Mammary epithelial cell (primary cell): ENCODE measurements around the gene TBC1D16.

Experiments
- CTCF ChIP-seq, 2 donors: IDR thresholded peaks in 1 of 2; conservative IDR thresholded peaks in 1 of 2; 2 replicates each; pipeline ENCODE4 v1.5.1; 2011 to 2012; ENCODE audit warnings: inconsistent platforms in 2 of 2, low read length in 2 of 2, mild to moderate bottlenecking in 2 of 2, control low read depth in 1 of 2, low read depth in 1 of 2; ENCODE audit not compliant: insufficient read depth in 1 of 2; ENCODE audit errors: extremely low read depth in 1 of 2
- EZH2 ChIP-seq: IDR thresholded peaks from 2 replicates; pipeline ENCODE4 v1.6.1; 2012; ENCODE audit warnings: low read length, inconsistent platforms, borderline replicate concordance

- TF ChIP-seq CTCF (conservative IDR thresholded peaks at IDR 0.05 in 1 of 2, IDR thresholded peaks at IDR 0.05 in 1 of 2; ENCODE audit: extremely low read depth in 1 of 2, insufficient read depth in 1 of 2, low read depth in 1 of 2, low read length in 2 of 2) = no peak
- TF ChIP-seq EZH2 = no peak
These were observed 45.0 kb downstream of the TBC1D16 start for GRCh38 chr17:79990704-79991103.
